SK-N-SH treated with all-trans-retinoic acid at 6 μM for 48 hours (cell line): Measurements from ENCODE around the gene GLYR1.

Experiments
- ATAC-seq: fragments of 200-7000 bp; cut with Tn5 transposase; 3 replicates; pipeline ENCODE4 v1.9.1; 2020; ENCODE audit warnings: mild to moderate bottlenecking, moderate library complexity
- BACH2 ChIP-seq: fragments of 250-450 bp; sonication (Bioruptor Pico); IDR thresholded peaks from 2 replicates; pipeline ENCODE4 v1.9.0; 2021; ENCODE audit warnings: mild to moderate bottlenecking, borderline replicate concordance
- CSDC2 ChIP-seq: fragments of 250-450 bp; sonication (Bioruptor Pico); IDR thresholded peaks from 2 replicates; pipeline ENCODE4 v1.5.0; 2020; ENCODE audit warnings: mild to moderate bottlenecking, moderate library complexity
- CSRNP3 ChIP-seq: fragments of 250-450 bp; sonication (Bioruptor Pico); IDR thresholded peaks from 2 replicates; pipeline ENCODE4 v1.5.1; 2021; ENCODE audit warnings: mild to moderate bottlenecking, moderate library complexity
- ESRRG ChIP-seq: fragments of 250-450 bp; sonication (Bioruptor Pico); IDR thresholded peaks from 2 replicates; pipeline ENCODE4 v1.6.1; 2021; ENCODE audit warnings: mild to moderate bottlenecking
- GLIS3 ChIP-seq: fragments of 250-450 bp; sonication (Bioruptor Pico); IDR thresholded peaks from 2 replicates; pipeline ENCODE4 v1.5.0; 2020; ENCODE audit warnings: mild to moderate bottlenecking, moderate library complexity
- ISL1 ChIP-seq: fragments of 250-450 bp; sonication (Bioruptor Pico); IDR thresholded peaks from 2 replicates; pipeline ENCODE4 v2.1.2; 2022; ENCODE audit warnings: mild to moderate bottlenecking, moderate library complexity
- OSR1 ChIP-seq: fragments of 250-450 bp; sonication (Bioruptor Pico); IDR thresholded peaks from 2 replicates; pipeline ENCODE4 v1.8.0; 2022; ENCODE audit warnings: moderate library complexity, mild to moderate bottlenecking, inconsistent platforms
- PATZ1 ChIP-seq: fragments of 250-450 bp; sonication (Bioruptor Pico); IDR thresholded peaks from 2 replicates; pipeline ENCODE4 v1.8.0; 2020; ENCODE audit warnings: mild to moderate bottlenecking, moderate library complexity, borderline replicate concordance
- PPARA ChIP-seq: fragments of 250-450 bp; sonication (Bioruptor Pico); IDR thresholded peaks from 2 replicates; pipeline ENCODE4 v1.5.0; 2020; ENCODE audit warnings: mild to moderate bottlenecking, borderline replicate concordance
- RARB ChIP-seq: fragments of 250-450 bp; sonication (Bioruptor Pico); IDR thresholded peaks from 2 replicates; pipeline ENCODE4 v1.8.0; 2021; ENCODE audit warnings: mild to moderate bottlenecking, moderate library complexity
- SNAI2 ChIP-seq: fragments of 250-450 bp; sonication (Bioruptor Pico); IDR thresholded peaks from 2 replicates; pipeline ENCODE4 v1.5.0; 2020; ENCODE audit warnings: mild to moderate bottlenecking, moderate library complexity
- ZC3H10 ChIP-seq: fragments of 250-450 bp; sonication (Bioruptor Pico); IDR thresholded peaks from 2 replicates; pipeline ENCODE4 v1.5.1; 2021; ENCODE audit warnings: mild to moderate bottlenecking, moderate library complexity
- ZFP3 ChIP-seq: fragments of 250-450 bp; sonication (Bioruptor Pico); IDR thresholded peaks from 2 replicates; pipeline ENCODE4 v1.5.0; 2020; ENCODE audit warnings: mild to moderate bottlenecking, moderate library complexity
- ZFP30 ChIP-seq: fragments of 450-650 bp; formaldehyde crosslinking; IDR thresholded peaks from 2 replicates; pipeline ENCODE4 v1.5.0; 2022; ENCODE audit warnings: mild to moderate bottlenecking, moderate library complexity
- ZNF70 ChIP-seq: fragments of 450-650 bp; formaldehyde crosslinking; IDR thresholded peaks from 2 replicates; pipeline ENCODE4 v1.5.0; 2020; ENCODE audit warnings: mild to moderate bottlenecking, moderate library complexity
- ZNF8 ChIP-seq: fragments of 450-650 bp; formaldehyde crosslinking; IDR thresholded peaks from 2 replicates; pipeline ENCODE4 v1.5.0; 2020; ENCODE audit warnings: mild to moderate bottlenecking, moderate library complexity
- TF ChIP-seq, protein P1 (sequence below): fragments of 250-450 bp; sonication (Bioruptor Pico); IDR thresholded peaks from 2 replicates; pipeline ENCODE4 v1.5.0; 2020; ENCODE audit warnings: mild to moderate bottlenecking, moderate library complexity
- TF ChIP-seq, protein P2 (sequence below): fragments of 250-450 bp; sonication (Bioruptor Pico); IDR thresholded peaks from 2 replicates; pipeline ENCODE4 v1.5.1; 2020; ENCODE audit warnings: low read depth, mild to moderate bottlenecking, moderate library complexity

The GLYR1 gene

GRCh38 chr16:4783251-4783950 is 63.7 kb downstream of the GLYR1 start (continued):
- TF ChIP-seq PATZ1 (CRISPR knock-in tag) (no peak), ESRRG (no peak), OSR1 (CRISPR knock-in tag) (no peak), ZNF70 (CRISPR knock-in tag) (no peak)

DNA sequence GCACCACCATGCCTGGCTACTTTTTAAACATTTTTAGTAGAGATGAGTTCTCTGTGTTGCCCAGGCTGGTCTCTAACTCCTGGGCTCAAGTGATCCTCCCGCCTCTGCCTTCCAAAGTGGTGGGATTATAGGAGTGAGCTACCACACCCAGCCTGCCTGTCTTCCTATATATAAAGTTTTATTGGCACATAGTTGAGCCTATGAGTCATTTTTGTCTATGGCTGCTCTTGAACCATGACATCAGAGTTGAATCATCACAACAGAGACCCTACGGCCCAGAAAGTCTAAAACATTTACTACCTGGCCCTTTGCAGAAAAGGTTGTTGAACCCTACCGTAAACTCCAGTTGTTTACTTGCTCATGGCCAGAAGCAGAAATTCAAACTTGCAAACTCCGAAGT is 66.9 kb downstream of the GLYR1 start:
- no peak for TF ChIP-seq OSR1 (CRISPR knock-in tag)
- TF ChIP-seq, protein P1, sequence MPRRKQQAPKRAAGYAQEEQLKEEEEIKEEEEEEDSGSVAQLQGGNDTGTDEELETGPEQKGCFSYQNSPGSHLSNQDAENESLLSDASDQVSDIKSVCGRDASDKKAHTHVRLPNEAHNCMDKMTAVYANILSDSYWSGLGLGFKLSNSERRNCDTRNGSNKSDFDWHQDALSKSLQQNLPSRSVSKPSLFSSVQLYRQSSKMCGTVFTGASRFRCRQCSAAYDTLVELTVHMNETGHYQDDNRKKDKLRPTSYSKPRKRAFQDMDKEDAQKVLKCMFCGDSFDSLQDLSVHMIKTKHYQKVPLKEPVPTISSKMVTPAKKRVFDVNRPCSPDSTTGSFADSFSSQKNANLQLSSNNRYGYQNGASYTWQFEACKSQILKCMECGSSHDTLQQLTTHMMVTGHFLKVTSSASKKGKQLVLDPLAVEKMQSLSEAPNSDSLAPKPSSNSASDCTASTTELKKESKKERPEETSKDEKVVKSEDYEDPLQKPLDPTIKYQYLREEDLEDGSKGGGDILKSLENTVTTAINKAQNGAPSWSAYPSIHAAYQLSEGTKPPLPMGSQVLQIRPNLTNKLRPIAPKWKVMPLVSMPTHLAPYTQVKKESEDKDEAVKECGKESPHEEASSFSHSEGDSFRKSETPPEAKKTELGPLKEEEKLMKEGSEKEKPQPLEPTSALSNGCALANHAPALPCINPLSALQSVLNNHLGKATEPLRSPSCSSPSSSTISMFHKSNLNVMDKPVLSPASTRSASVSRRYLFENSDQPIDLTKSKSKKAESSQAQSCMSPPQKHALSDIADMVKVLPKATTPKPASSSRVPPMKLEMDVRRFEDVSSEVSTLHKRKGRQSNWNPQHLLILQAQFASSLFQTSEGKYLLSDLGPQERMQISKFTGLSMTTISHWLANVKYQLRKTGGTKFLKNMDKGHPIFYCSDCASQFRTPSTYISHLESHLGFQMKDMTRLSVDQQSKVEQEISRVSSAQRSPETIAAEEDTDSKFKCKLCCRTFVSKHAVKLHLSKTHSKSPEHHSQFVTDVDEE, result no peak
- no peak for TF ChIP-seq ZFP3 (CRISPR knock-in tag)
- no peak for TF ChIP-seq ZNF70 (CRISPR knock-in tag)
- TF ChIP-seq GLIS3 (CRISPR knock-in tag), result no peak
- TF ChIP-seq PATZ1 (CRISPR knock-in tag), result no peak
- TF ChIP-seq ZC3H10 (CRISPR knock-in tag), result no peak
- TF ChIP-seq ZNF8 (CRISPR knock-in tag), result no peak
- TF ChIP-seq CSRNP3 (CRISPR knock-in tag), result no peak
- TF ChIP-seq, protein P2, sequence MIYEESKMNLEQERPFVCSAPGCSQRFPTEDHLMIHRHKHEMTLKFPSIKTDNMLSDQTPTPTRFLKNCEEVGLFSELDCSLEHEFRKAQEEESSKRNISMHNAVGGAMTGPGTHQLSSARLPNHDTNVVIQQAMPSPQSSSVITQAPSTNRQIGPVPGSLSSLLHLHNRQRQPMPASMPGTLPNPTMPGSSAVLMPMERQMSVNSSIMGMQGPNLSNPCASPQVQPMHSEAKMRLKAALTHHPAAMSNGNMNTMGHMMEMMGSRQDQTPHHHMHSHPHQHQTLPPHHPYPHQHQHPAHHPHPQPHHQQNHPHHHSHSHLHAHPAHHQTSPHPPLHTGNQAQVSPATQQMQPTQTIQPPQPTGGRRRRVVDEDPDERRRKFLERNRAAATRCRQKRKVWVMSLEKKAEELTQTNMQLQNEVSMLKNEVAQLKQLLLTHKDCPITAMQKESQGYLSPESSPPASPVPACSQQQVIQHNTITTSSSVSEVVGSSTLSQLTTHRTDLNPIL (CRISPR knock-in tag), result no peak
- no peak for TF ChIP-seq ZFP30 (CRISPR knock-in tag)
- TF ChIP-seq BACH2 (CRISPR knock-in tag), result no peak
- TF ChIP-seq PPARA (CRISPR knock-in tag), result no peak
- TF ChIP-seq SNAI2, result no peak
- no peak for TF ChIP-seq RARB (CRISPR knock-in tag)
- ATAC-seq, result no peak

DNA sequence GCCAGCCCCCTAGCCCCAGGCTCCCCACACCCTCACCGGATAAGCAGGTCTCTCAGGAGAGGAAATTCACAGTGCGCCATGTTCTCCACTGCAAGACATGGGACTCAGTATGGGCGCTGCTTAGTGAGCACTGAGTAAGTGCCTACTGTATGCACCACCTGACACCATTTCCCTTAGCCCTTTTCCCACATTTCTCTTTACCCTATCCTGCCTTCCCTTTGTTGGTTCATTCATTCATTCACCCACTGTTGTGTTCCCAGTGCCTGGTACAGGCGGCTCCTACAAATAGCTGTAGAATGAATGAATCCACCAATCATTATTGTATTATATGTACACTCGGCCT is 69.1 kb downstream of the GLYR1 start:
- no peak for ATAC-seq
- TF ChIP-seq ISL1 (CRISPR knock-in tag), result no peak
- TF ChIP-seq ESRRG, result no peak
- no peak for TF ChIP-seq CSRNP3 (CRISPR knock-in tag)
- TF ChIP-seq, protein P2 (CRISPR knock-in tag), result no peak
- TF ChIP-seq ZNF8 (CRISPR knock-in tag), result no peak
- TF ChIP-seq ZFP30 (CRISPR knock-in tag), result no peak
- TF ChIP-seq CSDC2 (CRISPR knock-in tag), result no peak
- no peak for TF ChIP-seq RARB (CRISPR knock-in tag)
